GM12892 (cell line): ENCODE data around the gene INTS15.
A peak's percentile ranks its signal among the peaks of the same experiment; 100 is the strongest.
"Not testable (repeated sequence)": the region's sequence is repeated elsewhere in the genome, so short reads cannot be mapped to it uniquely, and the experiment has no call there.

Experiments used
- DNase-seq: peaks from one replicate; pipeline ENCODE4 v3.0.0; 2011; ENCODE audit not compliant: insufficient read length
- FAIRE-seq: peaks from 2 replicates; lab custom pipeline; 2011; peaks lifted over from hg19 to GRCh38; lab: Jason Lieb, UNC
- POLR2A ChIP-seq: IDR thresholded peaks from 2 replicates; pipeline ENCODE4 v1.6.1; 2011; ENCODE audit warnings: low read depth, low read length, control low read depth
- POLR2AphosphoS5 ChIP-seq: IDR thresholded peaks from 2 replicates; pipeline ENCODE4 v1.6.1; 2011; ENCODE audit warnings: low read depth, low read length, control low read depth
- TAF1 ChIP-seq: IDR thresholded peaks from 2 replicates; pipeline ENCODE4 v1.6.1; 2011; ENCODE audit warnings: low read depth, mild to moderate bottlenecking, control low read depth, low read length, borderline replicate concordance

Gene INTS15

GRCh38 chr7:6631605-6632004, 41.8 kb downstream of the INTS15 start:
- TF ChIP-seq POLR2AphosphoS5 (no peak), TAF1 (no peak), POLR2A (no peak)
- FAIRE-seq (no peak), DNase-seq (no peak)

- TF ChIP-seq POLR2A (no peak), TAF1 (no peak), POLR2AphosphoS5 (no peak)
- DNase-seq: no peak
- no peak for FAIRE-seq
These were observed 44.2 kb downstream of the INTS15 start for GRCh38 chr7:6634021-6634420.

- FAIRE-seq, DNase-seq: not testable (repeated sequence)
These were observed 45.1 kb downstream of the INTS15 start for GRCh38 chr7:6634971-6635370.

- peak; percentile 73 for FAIRE-seq
- peak; percentile 92 for DNase-seq
- TF ChIP-seq POLR2AphosphoS5: peak; percentile 61; the same call in 1 of the 2 replicates
- TF ChIP-seq POLR2A: peak; percentile 53; the same call in 1 of the 2 replicates
- TF ChIP-seq TAF1: no peak
These were observed 47.1 kb downstream of the INTS15 start, which contains the start of gene ZNF316 for GRCh38 chr7:6636741-6637543. ZNF316 (plus strand) TSS chr7:6637318; CDS start chr7:6642410, 5,092 bp downstream.

- TF ChIP-seq POLR2A (no peak), POLR2AphosphoS5 (no peak), TAF1 (no peak)
- FAIRE-seq (peak; percentile 76), DNase-seq (peak; percentile 96)
These were observed 47.9 kb downstream of the INTS15 start for GRCh38 chr7:6637544-6638229.

- TF ChIP-seq POLR2AphosphoS5 (no peak), POLR2A (no peak)
- no peak for DNase-seq
- FAIRE-seq: no peak
These were observed 49.2 kb downstream of the INTS15 start for GRCh38 chr7:6639032-6639431.

GRCh38 chr7:6639627-6640026, 49.8 kb downstream of the INTS15 start:
- TF ChIP-seq POLR2A (no peak), POLR2AphosphoS5 (no peak)
- FAIRE-seq: no peak
- no peak for DNase-seq

- DNase-seq (no peak), FAIRE-seq (no peak)
These were observed 50.5 kb downstream of the INTS15 start for GRCh38 chr7:6640246-6640721.

GRCh38 chr7:6641305-6642035, 51.6 kb downstream of the INTS15 start:
- FAIRE-seq (no peak), DNase-seq (no peak)
- TF ChIP-seq TAF1 (no peak), POLR2AphosphoS5 (no peak), POLR2A (no peak)

More at GRCh38 chr7:6640246-6640721, 50.5 kb downstream of the INTS15 start:
- TF ChIP-seq POLR2AphosphoS5: no peak
- no peak for TF ChIP-seq TAF1
- TF ChIP-seq POLR2A: no peak

GRCh38 chr7:6642239-6642839, 52.5 kb downstream of the INTS15 start:
- DNase-seq: no peak
- TF ChIP-seq POLR2AphosphoS5: no peak
- TF ChIP-seq POLR2A: no peak
- no peak for TF ChIP-seq TAF1

More at GRCh38 chr7:6642239-6642839, 52.5 kb downstream of the INTS15 start:
- no peak for FAIRE-seq
